Right hindlimb (tissue), 1 donor: ENCODE results near the gene TMED7.

Experiments used
- DNase-seq: peaks from one replicate; pipeline ENCODE4 v3.0.0-alpha.2; 2018

The TMED7 gene

DNA sequence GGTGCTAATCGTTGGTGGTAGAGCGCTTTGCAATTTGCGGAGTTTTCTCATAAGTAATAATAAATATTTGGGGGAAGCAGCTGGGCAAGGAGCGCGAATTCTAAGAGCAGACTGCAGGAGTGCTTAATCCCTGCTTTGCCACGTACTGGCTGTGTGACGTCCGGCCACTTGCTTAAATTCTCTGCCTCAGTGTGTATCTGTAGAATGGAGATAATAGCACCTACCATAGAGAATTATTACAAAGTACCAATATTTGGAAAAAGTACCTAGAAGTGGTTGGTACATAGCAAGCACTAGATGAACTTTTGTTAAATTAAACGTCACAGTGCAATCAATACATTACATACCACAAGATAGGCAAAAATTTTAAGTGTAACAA lies 598 bp upstream of the TMED7 start:
- no peak for DNase-seq

DNA sequence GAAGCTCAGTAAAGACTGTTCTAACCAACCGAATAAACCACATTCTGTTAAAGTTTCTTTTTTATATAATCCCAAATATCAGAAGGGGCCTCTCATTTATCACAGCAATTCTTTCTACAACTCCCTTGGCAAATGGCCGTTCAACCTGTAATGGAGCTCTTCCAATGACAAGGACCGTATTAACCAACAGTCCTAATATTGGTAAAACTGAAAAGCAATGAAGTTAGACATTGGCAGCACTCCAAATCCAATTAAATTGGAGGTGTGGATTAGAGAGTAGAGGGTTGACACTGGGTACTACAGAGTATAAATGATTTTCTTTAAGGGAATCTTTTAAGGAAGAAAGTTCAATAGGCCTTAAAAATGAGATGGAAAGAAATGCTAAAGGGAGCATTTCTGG lies 842 bp downstream of the TMED7 start:
- DNase-seq = no peak

DNA sequence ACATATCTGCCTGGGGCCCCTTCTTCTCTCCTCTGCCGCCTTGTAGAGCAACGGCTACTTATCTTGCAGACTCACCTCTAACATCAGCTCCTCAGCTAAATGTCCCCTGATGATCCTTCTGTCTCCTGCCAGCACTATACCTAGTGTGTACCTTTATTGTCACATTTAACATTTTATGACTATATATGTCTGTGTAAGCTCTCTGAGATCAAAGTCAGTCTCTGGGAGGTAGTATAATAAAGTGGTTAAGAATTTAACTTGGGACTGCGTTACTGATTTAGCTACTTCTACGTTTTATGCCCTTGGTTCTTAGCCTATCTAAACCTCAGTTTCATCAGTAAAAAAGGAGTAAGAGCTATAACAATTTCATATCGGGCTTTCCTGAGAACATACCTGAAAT lies 2.2 kb downstream of the TMED7 start:
- DNase-seq = no peak

DNA sequence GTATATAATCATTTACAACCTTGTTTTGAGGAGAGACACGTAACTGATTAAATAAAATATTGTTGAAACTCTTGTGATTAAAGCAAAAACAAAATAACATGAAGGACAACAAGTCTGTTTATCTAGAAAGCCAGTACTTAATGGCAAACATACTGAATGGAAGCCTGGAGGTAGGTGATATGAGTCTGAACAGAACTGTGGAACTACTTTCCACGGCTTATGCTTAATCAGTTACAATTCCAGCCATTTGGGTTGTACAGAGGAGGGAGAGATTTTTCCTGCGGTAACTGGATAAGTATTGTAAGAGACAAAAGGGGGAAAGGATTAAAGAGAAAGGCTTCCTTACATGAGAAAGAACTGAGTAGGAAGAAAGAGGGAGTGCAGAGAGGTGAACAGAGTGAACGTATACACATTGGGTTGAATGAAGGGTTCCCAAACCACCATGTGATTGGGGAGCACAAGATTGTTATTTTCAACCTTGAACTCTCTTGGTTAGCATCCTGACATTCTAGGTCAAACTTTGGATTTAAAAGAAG lies 4.4 kb downstream of the TMED7 start:
- DNase-seq = no peak

DNA sequence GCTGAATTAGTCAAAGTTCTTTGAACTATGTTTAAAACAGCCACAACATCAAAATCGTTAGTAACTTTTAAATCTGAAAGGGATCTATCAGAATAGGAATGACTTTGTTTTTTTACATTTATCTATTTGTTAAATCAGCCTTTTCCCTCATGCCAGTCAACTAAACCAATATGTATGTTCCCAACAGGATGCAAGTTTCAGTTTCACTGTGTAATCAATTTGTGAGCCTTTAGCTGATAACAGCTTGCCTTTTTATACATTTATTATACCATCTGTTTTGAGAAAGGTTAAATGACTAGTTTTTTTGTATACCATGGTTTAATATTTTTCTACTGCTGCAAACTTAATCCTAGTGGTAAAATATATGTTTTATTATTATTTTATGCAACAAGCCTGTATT lies 8.9 kb downstream of the TMED7 start:
- no peak for DNase-seq

DNA sequence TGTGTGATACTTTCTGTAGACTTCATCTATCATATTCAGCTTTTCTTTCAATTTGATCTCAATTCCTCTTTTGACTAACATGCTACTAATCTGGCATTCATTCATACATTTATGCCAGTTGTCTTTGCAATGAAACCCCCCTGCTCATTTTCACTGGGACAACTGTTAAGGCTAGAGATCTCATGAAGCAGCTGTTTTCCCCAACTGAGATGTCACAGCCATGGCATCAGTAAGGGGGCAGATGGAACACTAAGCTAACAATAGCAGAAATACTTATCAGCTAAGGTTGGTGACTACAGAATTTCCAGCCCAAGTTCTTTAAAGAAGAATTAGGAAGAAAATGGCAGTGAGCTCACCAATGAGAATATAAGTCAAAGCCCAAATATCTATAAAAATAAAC lies 9.4 kb downstream of the TMED7 start:
- DNase-seq = no peak

DNA sequence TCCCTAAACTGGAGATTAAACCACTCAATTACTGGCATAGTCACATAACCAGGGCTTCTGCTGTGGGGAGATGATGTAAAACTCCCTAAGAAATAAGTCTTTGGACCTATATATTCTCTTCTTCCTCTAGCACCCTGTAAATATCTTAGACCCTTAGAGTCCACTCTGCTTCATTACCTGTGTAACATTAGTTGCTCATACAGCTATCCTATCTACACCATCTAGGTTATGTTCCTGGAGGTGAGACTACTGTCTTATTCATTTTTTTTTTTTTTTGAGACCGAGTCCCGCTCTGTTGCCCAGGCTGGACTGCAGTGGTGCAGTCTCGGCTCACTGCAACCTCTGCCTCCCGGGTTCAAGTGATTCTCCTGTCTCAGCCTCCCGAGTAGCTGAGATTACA lies 14.0 kb downstream of the TMED7 start:
- DNase-seq = no peak

DNA sequence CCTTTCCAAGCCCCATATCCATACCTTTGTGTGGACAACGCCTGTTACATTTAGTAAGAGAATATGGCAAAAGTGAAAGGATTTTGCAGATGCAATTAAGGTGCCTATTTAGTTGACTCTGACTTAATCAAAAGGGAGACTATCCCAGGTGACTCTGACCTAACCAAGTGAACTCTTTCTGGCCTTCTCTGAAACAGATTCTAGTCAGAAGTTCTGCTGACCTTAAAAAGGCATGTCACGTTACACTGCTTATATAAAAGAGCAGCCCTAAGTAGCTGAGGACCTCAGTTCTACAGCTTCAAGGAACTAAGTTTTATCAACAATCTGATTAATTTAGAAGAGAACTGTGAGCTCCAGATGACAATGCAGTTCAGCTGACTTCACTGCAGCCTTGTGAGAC lies 17.9 kb downstream of the TMED7 start:
- no peak for DNase-seq

DNA sequence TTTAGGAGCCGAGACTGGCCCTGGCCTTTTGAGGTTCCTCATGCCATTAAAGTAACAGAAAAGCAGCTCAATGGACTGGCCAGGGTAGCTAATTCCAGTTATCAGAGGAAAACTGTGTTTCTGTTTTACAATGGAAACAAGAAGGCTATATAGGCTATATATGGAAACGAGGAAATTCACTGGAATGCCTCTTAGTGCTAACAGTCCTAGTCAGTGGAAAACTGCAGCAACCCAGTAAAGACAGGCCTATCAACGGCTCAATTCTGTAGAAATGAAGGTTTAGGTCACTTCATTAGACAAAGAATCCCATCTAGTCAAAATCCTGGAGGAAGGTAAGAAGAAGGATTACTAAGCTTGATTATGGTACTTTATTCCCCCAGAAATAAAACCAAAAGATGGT lies 20.4 kb downstream of the TMED7 start:
- DNase-seq = no peak

DNA sequence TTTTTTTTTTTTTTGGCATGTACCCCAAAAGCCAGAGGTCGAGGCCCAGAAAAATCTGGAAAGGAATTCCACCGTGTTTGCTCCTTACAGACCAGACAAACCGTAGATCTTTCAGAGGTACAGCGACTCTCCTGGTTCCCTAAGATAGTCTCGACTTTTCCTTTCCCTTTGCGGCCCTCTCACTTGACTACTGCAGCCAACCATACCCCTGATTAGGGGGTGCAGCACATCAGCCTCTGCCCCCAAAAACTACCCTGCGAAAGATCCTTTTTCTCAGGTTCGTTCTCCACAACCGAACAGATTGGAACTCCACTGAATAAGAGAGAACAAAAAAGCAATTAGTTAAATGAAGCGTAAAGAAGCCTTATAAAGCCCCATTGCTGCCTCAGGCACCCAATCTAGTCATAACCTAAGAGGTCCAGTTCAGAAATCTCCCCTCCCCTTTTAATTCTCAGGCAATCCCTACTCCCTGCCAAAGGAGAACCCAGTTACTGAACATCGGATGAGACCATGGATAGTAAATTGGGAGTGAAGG lies 23.2 kb downstream of the TMED7 start:
- no peak for DNase-seq

DNA sequence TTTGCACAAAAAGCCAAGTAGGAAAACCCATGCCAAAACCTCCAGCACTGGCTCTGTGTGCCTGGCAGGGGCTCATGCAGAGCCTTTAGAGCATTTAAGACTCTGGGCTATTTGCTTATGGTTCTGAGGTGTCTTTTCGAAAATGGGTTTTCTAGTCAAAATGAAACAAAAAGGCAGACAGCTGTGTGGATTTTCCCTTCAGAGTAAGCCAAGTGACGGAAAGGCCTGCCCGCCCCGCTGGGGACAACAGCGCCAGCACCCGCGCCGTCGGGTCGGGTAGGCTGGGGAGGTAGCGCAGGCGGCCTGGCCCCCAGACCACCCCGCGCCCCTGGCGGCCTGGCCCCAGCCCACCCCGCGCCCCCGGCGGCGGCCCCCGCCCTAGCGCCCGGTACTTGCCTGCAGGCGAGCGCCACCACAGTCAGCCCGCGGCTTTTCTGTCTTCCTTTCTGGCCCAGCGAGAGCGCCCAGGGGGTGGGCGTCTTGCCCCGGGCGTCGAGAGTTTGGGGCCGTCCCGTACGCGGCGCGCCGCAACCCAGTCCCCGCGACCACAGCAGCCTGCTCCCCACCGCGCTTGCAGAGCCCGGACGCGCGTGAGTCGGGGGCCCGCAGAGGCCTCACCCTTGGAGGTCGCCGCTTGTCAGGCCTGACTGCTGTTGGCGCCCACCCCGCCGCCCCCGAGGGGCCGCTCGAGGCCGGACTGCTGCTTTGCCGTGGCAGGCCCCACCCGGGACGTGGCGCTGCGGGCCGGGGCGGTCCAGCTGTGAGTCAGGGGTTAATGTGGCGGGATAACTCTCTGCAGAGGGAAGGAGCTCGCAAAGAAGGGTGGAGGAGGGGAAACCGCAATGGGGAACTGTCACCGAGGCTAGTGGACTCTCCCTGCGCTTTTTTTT lies 23.9 kb downstream of the TMED7 start, which contains the start of gene TICAM2:
Gene TICAM2, minus strand, starts transcription at position 779 of the 890 bp plus-strand sequence. CDS start 21,223 bp downstream, outside the sequence.
- DNase-seq = peak; percentile 86

DNA sequence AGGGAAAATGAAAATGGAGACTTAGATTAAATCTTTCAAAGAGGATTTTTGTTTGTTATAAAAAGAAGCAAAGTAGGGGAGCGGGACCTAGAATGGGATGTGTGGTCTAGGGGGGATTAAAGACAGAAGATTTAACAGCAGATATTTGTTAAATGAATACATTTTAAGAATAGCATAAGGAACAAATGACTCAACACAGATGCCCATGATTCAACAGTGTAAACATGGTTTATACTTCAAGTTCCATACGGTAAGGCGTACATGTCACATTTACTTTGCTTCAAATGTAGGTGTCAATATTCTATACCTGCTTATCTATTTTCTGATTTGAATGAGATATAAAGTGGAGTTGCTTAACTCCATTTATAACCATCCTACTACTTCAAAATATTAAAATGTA lies 25.1 kb downstream of the TMED7 start:
- no peak for DNase-seq

DNA sequence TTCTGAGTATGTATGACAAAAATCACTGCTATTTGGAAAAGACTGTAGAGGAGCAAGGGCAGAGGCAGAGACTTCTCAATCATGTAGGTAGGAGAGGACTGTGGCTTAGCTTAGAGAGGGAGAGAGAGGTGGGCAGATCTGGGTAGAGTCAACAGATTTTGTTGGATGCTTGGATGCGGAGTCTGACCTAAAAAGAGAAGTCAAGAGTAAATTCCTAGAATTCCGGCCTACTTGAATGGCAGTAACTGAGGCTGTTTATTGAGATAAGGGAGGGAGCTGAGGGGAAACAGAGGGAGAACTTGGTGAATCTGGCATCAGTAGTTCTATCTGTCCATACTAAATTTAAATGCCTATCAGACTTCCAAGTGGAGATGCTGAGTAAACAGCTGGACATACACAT lies 25.9 kb downstream of the TMED7 start:
- no peak for DNase-seq

DNA sequence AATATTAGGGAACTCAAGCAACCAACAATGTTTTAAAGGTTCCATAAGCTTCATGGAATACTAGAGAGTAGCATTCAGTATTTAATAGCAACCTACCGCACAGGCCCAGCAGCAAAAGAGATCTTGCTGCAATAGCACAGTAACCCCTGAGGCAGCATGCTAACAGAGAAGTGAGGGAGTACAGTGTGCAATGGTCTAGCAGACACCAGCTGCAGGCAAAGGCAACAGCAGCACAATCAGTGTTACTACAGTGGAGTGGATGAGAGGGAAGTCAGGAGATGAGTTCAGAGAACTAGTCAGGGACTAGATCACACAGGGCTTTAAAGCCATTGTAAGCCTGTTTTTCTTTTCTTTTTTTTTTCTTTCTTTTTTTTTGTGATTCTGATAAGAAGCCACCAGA lies 26.3 kb downstream of the TMED7 start:
- DNase-seq = peak; percentile 41

DNA sequence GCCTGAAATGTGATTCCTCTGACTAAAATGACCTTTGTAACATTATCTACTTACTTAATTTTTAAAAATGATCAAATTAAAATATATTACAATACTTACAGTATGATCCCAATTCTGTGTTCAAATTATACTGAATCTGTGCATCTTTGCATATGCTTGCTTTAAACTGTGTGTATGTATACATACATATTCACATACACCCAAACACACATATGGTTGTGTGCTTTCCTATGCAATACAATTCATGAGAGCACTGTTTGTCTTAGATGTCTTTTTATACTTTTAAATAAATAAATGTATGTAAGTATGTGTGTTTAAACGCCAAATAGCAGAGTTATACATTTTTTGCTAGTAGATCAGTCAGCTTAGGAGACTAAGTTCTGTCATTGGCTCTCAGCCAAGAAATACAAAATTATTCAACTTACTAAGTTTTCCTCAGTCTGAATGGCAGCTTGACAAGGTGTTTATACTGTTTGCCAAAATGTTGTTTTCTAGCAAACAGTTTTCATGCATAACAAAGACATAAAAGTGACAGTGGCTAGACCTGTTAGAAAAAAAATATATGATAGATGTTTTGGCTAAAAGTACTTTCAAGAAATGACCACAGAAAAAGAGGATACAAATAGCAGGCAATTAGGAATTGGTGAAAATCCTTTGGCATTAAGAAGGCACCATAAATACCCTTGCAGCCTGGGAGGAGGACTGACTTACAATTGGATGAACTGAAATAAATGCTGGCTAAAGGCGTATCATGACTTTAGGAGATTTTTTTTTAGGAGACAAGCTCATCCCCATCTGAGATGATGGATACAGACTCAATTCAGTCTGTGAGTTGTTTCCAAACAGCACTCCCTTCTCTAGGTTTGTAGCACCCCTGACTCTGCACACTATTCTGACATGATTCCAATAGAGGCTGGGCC lies 31.4 kb downstream of the TMED7 start:
- no peak for DNase-seq

DNA sequence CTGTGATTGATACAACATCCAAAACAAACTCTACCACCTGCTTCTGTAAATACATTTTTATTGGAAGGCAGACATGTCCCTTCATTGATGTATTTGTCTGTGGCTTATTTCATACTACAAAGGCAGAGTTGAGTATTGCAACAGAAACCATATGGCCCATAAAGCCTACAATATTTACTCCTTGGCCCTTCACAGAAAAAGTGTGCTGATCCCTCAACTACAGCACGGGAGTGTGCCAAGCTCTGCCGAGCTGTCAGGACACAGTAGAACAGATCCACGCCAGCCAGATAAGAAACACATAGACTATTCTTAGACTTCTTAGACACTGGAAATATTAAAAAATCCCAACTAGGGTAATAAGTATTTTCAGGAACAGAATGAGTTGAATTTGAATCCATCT lies 36.8 kb downstream of the TMED7 start:
- DNase-seq = no peak

DNA sequence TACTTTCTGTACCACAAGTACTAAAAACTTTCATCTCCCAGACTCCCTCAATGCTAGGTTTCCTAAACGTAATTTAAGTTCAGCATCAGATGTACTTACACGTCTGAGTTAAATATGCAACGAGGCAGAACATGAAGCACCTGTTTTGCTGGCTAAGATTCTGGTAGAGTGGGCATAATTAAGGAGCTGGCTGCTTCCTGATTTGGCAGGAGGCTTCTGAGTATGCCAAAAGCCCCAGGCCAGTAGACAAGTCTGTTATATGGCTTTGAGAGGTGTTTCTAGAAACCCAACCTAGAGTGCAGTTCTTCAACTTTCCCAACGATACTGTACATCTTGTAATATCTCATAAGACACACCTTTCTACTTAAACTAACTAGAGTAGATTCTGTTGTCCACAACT lies 37.2 kb downstream of the TMED7 start:
- DNase-seq = no peak

DNA sequence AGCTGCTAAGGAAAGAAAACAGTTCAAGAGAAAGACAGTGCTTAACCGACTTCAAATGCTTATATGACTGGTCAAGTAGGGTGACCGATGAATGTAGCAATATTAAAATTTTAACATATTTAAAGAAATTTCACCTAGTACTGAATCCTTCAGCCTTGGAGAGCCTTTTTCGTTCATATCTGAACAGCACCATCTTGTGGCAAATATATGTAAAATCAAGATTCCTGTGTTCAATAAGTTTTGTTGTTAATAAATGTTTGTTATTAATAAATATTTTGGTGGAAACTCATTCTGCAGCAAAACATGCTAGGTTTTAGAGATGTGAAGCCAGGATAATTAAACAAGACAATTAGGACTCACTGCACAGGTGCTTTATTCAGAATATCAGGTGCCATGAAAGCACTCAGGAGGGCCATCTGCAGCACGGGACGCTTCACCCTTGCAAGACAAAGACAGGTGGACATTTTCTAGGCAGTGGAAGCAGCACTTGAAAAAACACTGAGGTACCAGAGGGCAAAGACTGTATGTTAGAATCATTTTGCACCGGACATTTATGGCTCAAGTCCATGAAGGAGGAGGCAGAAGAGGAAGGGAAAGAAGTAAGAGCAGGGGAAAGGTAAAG lies 39.2 kb downstream of the TMED7 start:
- no peak for DNase-seq

DNA sequence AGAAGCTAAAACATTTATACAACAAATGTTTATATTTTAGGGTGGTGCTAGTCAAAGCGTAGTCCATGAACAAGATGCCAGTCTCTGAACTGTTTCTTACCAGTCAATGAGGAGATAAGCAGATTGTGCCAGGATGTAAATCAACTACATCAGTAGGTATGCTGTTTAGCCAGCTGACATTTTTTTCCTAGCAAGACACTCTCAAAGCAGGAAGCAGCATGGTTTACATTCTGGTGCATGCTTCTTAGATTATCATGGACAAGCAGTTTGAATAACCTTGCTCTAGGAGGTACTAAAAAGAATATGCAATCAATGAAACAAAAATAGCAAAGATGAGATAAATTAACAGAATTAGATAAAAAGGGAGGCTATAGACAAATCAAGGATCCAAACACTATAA lies 40.6 kb downstream of the TMED7 start:
- no peak for DNase-seq

DNA sequence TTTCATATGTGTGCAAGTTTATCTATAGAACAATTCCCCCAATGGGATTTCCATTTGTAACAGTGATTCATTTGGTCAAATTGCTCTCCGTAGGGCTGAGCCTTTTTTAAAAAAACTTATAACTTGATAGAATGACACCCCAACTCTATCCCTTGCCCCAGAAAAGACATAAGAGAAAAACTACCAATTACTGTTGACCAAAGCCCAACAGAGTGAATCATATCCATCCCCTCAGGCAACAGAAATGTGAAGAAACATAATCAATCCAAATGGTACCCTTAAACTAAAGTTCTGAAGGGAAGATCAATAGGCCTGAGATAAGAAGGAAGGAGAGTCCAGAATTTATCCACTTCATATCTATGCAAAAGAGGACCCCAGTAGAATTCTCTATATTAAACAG lies 41.3 kb downstream of the TMED7 start:
- DNase-seq = no peak

DNA sequence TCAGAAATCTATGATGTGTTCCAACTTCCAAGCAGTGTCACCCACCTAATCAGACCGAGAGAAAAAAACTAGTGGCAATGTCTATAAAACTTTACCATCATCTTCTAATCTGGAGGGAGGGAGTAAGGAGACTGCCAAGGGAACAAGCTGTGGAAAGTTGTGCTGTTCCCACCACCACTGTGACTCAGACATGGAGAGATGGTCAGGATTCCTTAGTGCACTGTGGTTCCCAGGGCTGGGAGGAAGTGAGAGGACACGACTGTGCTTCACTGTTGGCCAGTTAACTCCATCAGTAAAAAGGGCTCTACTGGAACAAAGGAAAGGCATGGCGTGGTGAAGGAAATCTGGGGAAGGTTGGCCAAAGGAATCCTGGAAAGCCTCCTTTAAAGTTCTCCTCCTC lies 42.4 kb downstream of the TMED7 start:
- DNase-seq = no peak

DNA sequence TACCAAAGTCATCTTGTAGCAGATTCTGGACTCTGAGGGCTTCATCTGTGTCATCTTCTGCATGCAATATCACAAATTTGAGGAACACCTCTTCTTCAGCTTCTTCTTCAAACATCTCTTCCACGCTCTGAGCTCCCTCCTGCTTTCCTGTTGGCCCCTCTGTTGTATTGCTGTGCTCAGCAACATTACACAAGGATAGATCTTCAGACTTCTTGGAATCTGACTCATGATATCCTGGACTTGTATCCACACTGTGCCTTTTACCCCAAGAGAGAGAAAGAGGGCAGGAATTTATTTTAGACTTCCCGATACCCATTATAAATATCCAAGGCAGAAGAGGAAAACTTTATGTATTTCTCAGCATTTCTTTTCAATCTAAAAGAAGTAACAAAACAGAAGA lies 44.9 kb downstream of the TMED7 start:
- no peak for DNase-seq

DNA sequence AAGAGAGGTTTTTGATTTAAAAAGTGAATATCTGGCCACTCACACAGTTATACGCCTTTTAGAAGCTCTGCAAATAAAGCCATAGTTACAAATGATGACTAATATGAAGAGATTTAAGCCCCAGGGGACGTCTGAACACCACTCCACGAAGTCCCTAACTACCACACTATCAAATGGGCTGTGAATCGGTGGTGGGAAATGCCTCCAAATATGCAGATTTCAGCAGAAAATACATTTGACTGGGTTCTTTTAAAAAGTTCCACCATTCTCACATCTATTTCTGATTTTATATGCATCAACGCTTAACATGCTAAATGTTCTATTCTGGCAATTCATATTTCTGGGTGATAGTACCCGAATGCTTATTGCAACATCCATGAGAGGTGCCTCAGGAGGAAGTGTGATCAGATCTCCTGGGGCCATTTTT lies 46.1 kb downstream of the TMED7 start:
- no peak for DNase-seq
